ENCODE measurements around the gene DEXI. TPM values are rescaled to one million over a fixed set of nuclear protein-coding genes. Genes with fewer than 3 reads are reported as not detected.

DEXI gene
- total RNA-seq, 2 experiments from 2014 or later = 23.3 to 30.8 TPM

DNA sequence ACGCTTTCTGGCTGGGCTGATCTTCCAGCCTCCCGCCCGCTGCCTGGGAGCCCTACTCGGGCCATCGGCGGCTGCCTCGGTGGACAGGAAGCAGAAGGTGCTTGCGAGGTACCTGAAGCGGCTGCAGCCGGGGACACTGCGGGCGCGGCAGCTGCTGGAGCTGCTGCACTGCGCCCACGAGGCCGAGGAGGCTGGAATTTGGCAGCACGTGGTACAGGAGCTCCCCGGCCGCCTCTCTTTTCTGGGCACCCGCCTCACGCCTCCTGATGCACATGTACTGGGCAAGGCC is 34.6 kb downstream of the DEXI start:
- Mint-ChIP-seq H3K4me1 (no peaks in the 10 kb centered on the region), H3K4me3 (no peak overlapping the region), H3K36me3 (peaks cover 57% of the 10 kb centered on the region), H3K27ac (no peak overlapping the region), H3K27me3 (no peaks in the 10 kb centered on the region), H3K9me3 (ENCODE audit: low read depth) (peaks cover 1% of the 10 kb centered on the region)
- CTCF ChIA-PET = interaction anchor here (1.5 kb wide), 1 partner anchor 11 kb away, joined by 5 read pairs; no protein-coding TSS in a partner anchor
- ATAC-seq (no peak), DNase-seq (no peak)

DNA sequence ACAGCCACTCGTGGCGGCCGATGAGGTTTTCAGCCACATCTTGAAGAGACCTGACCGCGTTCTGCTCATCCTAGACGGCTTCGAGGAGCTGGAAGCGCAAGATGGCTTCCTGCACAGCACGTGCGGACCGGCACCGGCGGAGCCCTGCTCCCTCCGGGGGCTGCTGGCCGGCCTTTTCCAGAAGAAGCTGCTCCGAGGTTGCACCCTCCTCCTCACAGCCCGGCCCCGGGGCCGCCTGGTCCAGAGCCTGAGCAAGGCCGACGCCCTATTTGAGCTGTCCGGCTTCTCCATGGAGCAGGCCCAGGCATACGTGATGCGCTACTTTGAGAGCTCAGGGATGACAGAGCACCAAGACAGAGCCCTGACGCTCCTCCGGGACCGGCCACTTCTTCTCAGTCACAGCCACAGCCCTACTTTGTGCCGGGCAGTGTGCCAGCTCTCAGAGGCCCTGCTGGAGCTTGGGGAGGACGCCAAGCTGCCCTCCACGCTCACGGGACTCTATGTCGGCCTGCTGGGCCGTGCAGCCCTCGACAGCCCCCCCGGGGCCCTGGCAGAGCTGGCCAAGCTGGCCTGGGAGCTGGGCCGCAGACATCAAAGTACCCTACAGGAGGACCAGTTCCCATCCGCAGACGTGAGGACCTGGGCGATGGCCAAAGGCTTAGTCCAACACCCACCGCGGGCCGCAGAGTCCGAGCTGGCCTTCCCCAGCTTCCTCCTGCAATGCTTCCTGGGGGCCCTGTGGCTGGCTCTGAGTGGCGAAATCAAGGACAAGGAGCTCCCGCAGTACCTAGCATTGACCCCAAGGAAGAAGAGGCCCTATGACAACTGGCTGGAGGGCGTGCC is 35.1 kb downstream of the DEXI start:
- ATAC-seq = no peak
- CTCF ChIA-PET = interaction anchor here (1.1 to 1.5 kb wide), 2 partner anchors 10 to 12 kb away, joined by 3 to 5 read pairs; no protein-coding TSS in a partner anchor
- H3K27ac Mint-ChIP-seq = no peak overlapping the region
- H3K4me1 Mint-ChIP-seq = no peaks in the 10 kb centered on the region
- no peaks in the 10 kb centered on the region for H3K27me3 Mint-ChIP-seq
- H3K36me3 Mint-ChIP-seq = peaks cover 61% of the 10 kb centered on the region
- DNase-seq = no peak
- H3K9me3 Mint-ChIP-seq (ENCODE audit: low read depth) = peaks cover 2% of the 10 kb centered on the region
- no peak overlapping the region for H3K4me3 Mint-ChIP-seq

DNA sequence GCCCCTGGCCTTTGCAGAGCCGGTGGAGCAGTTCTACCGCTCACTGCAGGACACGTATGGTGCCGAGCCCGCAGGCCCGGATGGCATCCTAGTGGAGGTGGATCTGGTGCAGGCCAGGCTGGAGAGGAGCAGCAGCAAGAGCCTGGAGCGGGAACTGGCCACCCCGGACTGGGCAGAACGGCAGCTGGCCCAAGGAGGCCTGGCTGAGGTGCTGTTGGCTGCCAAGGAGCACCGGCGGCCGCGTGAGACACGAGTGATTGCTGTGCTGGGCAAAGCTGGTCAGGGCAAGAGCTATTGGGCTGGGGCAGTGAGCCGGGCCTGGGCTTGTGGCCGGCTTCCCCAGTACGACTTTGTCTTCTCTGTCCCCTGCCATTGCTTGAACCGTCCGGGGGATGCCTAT is 35.8 kb downstream of the DEXI start:
- no peak overlapping the region for H3K4me3 Mint-ChIP-seq
- ATAC-seq = no peak
- DNase-seq = no peak
- peaks cover 65% of the 10 kb centered on the region for H3K36me3 Mint-ChIP-seq
- CTCF ChIA-PET = interaction anchor here (1.1 to 1.5 kb wide), 2 partner anchors 11 to 12 kb away, joined by 3 to 5 read pairs; no protein-coding TSS in a partner anchor
- peaks cover 2% of the 10 kb centered on the region for H3K9me3 Mint-ChIP-seq (ENCODE audit: low read depth)
- H3K27me3 Mint-ChIP-seq = no peaks in the 10 kb centered on the region
- no peaks in the 10 kb centered on the region for H3K4me1 Mint-ChIP-seq
- no peak overlapping the region for H3K27ac Mint-ChIP-seq

DNA sequence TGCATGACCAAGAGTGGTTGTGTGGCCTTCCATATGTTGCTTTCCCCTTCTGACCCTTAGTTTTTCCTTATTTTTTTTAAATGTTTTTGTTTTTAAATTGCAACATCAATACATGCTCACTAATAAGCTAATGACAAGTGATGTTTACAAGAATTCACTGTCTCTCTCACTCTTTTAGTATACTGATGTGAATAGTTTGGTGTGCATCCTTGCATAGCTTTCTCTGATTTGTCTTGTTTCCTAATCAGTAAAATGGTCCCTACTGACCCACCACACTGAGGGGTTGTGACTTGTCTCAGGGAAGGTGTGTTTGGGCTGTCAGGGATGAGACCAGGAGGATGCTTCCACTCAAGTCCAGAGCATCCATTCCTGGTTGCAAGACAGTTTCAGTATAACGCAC is 39.3 kb downstream of the DEXI start:
- CTCF ChIA-PET = interaction anchor here (1.6 kb wide), 1 partner anchor 16 kb away, joined by 4 read pairs; no protein-coding TSS in a partner anchor
- H3K4me1 Mint-ChIP-seq = no peaks in the 10 kb centered on the region
- no peaks in the 10 kb centered on the region for H3K27me3 Mint-ChIP-seq
- no peak overlapping the region for H3K4me3 Mint-ChIP-seq
- DNase-seq = no peak
- H3K36me3 Mint-ChIP-seq = peaks cover 78% of the 10 kb centered on the region
- no peak for ATAC-seq
- peaks cover 2% of the 10 kb centered on the region for H3K9me3 Mint-ChIP-seq (ENCODE audit: low read depth)
- no peak overlapping the region for H3K27ac Mint-ChIP-seq

DNA sequence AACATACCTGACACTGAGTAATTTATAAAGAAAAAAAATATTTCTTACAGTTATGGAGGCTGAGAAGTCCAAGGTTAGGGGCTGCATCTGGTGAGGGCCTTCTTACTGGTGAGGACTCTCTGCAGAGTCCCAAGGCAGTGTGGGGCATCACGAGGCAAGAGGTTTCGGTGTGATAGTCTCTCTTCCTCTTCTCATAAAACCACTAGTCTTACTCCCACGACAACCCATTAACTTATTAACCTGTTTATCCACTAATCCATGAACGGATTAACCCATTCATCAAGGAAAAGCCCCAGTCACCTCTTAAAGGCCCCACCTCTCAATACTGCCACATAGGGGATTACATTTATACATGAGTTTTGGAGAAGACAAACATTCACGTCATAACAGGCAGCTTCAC is 45.1 kb downstream of the DEXI start:
- peaks cover 9% of the 10 kb centered on the region for H3K4me1 Mint-ChIP-seq
- H3K27me3 Mint-ChIP-seq = no peaks in the 10 kb centered on the region
- no peak overlapping the region for H3K27ac Mint-ChIP-seq
- no peak overlapping the region for H3K4me3 Mint-ChIP-seq
- ATAC-seq (no peak), DNase-seq (no peak)
- H3K9me3 Mint-ChIP-seq (ENCODE audit: low read depth) = no peaks in the 10 kb centered on the region
- CTCF ChIA-PET = no interaction called here
- H3K36me3 Mint-ChIP-seq = peaks cover 72% of the 10 kb centered on the region

DNA sequence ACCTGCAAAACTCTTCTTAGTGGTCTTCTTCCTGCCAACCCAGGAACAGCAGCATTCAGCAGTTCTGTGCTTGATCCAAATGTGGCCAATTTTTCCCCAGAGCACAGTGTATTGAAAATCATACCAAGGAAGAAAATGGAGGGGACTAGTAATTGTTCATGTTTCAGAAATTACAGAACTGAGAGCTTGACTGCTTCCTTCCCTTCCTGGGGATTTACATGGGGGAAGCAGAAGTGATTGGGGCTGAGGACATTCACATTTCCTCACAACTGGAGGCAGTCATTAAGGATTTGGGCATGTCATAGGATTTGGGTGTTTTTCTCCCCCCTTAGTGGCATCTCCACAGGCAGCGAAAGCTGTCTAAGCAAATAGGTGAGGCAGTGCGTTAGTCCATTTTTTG is 45.5 kb downstream of the DEXI start:
- ATAC-seq = no peak
- no peaks in the 10 kb centered on the region for H3K9me3 Mint-ChIP-seq (ENCODE audit: low read depth)
- H3K27me3 Mint-ChIP-seq = no peaks in the 10 kb centered on the region
- CTCF ChIA-PET = no interaction called here
- no peak for DNase-seq
- H3K4me1 Mint-ChIP-seq = peaks cover 10% of the 10 kb centered on the region
- H3K4me3 Mint-ChIP-seq = no peak overlapping the region
- H3K27ac Mint-ChIP-seq = no peak overlapping the region
- H3K36me3 Mint-ChIP-seq = peaks cover 69% of the 10 kb centered on the region

DNA sequence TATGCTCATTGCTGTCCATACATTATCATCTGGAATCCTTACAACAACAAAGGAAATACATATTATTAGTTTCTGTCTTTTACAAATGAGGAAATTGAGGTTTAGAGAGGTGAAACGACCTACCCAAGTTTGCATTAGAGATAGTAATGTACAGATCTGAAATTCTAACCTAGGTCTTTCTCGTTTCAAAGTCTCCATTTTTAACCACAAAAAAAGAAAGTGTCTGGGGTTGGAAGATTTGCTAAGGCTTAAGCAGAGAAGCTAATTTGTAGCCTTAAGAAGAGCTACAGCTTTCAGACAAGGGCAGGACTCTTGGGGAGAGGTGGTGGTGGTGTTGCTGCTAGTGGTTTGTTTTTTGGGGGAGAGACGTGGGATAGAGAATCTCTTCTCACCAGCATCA is 46.1 kb downstream of the DEXI start:
- peaks cover 68% of the 10 kb centered on the region for H3K36me3 Mint-ChIP-seq
- no peaks in the 10 kb centered on the region for H3K27me3 Mint-ChIP-seq
- no peak overlapping the region for H3K4me3 Mint-ChIP-seq
- CTCF ChIA-PET = no interaction called here
- H3K27ac Mint-ChIP-seq = no peak overlapping the region
- no peak for DNase-seq
- H3K9me3 Mint-ChIP-seq (ENCODE audit: low read depth) = no peaks in the 10 kb centered on the region
- no peak for ATAC-seq
- H3K4me1 Mint-ChIP-seq = peaks cover 13% of the 10 kb centered on the region

DNA sequence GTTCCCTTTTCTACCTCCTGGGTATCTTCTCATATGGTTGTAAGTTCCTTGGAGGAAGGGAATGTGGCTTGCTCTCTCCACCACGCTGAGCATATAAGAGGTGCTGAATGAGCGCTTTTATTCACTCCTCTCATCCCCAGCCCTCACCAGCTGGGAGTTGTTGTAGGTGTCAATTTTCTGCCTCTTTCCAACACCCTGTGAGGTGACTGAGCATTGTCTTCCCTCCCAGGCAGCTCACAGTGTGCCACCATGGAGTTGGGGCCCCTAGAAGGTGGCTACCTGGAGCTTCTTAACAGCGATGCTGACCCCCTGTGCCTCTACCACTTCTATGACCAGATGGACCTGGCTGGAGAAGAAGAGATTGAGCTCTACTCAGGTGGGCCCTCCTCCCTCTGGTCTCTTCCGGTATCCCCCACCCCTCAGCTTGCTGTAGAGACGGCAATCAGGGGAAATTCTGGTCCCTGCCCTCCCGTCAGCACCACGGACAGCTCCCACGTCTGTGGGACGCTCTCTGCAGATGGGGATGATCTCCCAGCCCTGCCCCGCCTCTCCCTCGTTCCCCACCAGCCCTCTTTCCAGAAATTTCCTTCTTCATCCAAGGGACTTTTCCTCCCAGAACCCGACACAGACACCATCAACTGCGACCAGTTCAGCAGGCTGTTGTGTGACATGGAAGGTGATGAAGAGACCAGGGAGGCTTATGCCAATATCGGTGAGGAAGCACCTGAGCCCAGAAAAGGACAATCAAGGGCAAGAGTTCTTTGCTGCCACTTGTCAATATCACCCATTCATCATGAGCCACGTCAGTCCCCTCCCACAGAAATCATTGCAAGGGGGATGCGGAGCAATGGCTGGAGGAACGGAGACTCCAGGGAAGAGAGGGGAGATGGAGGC is 47.0 kb downstream of the DEXI start:
- Mint-ChIP-seq H3K4me1 (peaks cover 17% of the 10 kb centered on the region), H3K4me3 (no peak overlapping the region), H3K27me3 (no peaks in the 10 kb centered on the region), H3K27ac (no peak overlapping the region), H3K9me3 (ENCODE audit: low read depth) (no peaks in the 10 kb centered on the region), H3K36me3 (peaks cover 68% of the 10 kb centered on the region)
- DNase-seq (no peak), ATAC-seq (no peak)
- CTCF ChIA-PET = interaction anchor here (1.0 kb wide), 1 partner anchor 23 kb away, joined by 3 read pairs; no protein-coding TSS in a partner anchor

DNA sequence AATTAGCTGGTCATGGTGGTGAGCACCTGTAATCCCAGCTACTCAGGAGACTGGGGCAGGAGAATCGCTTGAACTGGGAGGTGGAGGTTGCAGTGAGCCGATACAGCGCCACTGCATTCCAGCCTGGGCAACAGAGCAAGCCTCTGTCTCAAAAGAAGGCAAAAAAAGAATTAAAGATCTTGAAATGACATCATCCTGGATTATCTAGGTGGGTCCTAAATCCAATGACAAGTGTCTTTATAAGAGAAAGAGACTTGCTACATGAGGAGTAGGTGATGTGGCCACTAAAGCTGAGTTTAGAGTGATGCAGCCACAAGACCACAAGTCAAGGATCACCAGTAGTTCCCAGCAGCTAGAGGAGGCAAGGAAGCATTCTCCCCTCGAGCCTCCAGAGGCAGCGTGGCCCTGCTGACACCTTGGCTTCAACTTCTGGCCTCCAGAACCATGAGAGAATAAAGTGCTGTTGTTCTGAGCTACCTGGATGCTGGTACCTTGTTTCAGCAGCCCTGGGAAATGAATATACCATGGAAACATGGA is 49.4 kb downstream of the DEXI start:
- CTCF ChIA-PET = interaction anchor here (1.0 kb wide), 1 partner anchor 27 kb away, joined by 3 read pairs; no protein-coding TSS in a partner anchor
- no peaks in the 10 kb centered on the region for H3K27me3 Mint-ChIP-seq

DNA sequence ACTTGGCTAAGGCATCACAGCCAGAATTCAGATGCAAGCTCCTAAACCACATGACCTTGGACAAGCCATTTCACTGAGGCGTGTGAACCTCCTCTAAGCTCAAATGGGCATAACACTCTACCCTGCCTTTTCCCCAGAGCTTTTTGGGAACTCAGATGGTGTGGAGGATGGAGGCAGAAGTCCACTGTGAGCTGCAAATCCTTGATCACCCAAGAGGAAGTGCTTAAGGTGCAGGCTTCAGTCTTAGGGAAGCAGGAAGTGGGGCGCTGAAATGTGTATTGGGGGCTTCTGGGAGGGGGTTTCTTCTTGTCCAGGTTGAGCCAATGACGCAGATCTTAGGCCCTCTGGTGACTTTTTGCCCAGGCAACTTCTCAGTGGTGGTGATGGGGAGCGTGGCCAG is 52.4 kb downstream of the DEXI start:
- H3K9me3 Mint-ChIP-seq (ENCODE audit: low read depth) = no peaks in the 10 kb centered on the region
- ATAC-seq = no peak

More for the DNA sequence above, 49.4 kb downstream of the DEXI start:
- Mint-ChIP-seq H3K4me3 (no peak overlapping the region), H3K27ac (no peak overlapping the region), H3K9me3 (ENCODE audit: low read depth) (no peaks in the 10 kb centered on the region), H3K4me1 (peaks cover 28% of the 10 kb centered on the region), H3K36me3 (peaks cover 64% of the 10 kb centered on the region)
- DNase-seq (no peak), ATAC-seq (no peak)

DNA sequence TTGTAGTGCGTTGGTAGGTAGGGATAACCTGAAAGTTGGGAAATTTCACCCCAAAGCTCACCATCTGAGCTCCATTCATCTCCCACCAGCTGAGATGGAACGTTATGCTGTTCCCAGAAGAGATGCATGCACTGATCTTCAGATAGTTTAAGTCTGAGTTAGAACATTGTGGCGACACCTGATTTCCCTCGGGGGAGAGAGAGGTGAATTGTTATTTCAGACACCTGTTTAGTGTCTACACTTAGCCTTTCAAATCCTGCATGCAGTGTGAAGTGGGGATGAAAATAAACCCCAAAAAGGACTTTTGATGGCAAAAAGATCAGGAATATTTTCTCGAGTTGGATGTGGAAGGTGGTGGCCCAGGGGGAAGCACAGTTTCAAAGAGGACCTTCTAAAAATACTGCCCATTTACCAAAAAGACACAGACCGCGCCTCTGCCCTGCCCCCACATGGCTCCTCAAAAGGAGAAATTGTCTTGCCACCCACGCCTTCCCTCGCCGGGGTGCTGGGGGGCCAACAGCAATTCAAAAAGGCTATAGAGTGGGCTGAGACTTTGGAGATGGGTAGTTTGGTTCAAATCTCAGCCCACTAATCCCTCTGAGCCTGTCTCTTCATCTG is 53.8 kb downstream of the DEXI start:
- peaks cover 71% of the 10 kb centered on the region for H3K36me3 Mint-ChIP-seq
- no peak overlapping the region for H3K27ac Mint-ChIP-seq
- ATAC-seq = no peak
- H3K27me3 Mint-ChIP-seq = no peaks in the 10 kb centered on the region
- H3K4me1 Mint-ChIP-seq = peaks cover 59% of the 10 kb centered on the region
- no peak for DNase-seq
- CTCF ChIA-PET = no interaction called here
- no peak overlapping the region for H3K4me3 Mint-ChIP-seq
- no peaks in the 10 kb centered on the region for H3K9me3 Mint-ChIP-seq (ENCODE audit: low read depth)

More for the DNA sequence above, 52.4 kb downstream of the DEXI start:
- Mint-ChIP-seq H3K27ac (no peak overlapping the region), H3K4me1 (peaks cover 47% of the 10 kb centered on the region), H3K27me3 (no peaks in the 10 kb centered on the region), H3K4me3 (no peak overlapping the region), H3K36me3 (peaks cover 62% of the 10 kb centered on the region)
- CTCF ChIA-PET = interaction anchor here (2.1 kb wide), 1 partner anchor 29 kb away, joined by 5 read pairs; no protein-coding TSS in a partner anchor
- no peak for DNase-seq

DNA sequence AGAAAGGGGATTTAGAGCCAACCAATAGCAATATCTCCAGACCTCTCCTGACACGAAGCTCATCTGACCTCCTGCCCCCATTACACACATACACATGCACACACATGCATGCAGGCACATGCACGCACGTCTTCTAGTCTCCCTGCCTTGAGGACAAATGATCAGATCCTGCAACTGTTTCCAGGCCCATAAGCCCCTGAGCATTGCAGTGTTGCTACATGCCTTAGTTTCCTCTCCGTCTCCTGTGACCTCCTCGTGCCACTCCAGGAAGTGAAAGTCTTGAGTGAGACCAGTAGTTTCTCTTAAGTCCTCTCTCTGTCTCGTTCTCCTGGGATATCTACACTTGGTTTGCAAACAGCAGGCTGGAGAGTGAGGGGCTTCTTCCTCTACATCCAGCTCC is 57.0 kb downstream of the DEXI start:
- H3K9me3 Mint-ChIP-seq (ENCODE audit: low read depth) = no peaks in the 10 kb centered on the region
- peaks cover 75% of the 10 kb centered on the region for H3K4me1 Mint-ChIP-seq
- H3K27me3 Mint-ChIP-seq = no peaks in the 10 kb centered on the region
- peaks cover 78% of the 10 kb centered on the region for H3K36me3 Mint-ChIP-seq
- no peak overlapping the region for H3K27ac Mint-ChIP-seq
- no peak overlapping the region for H3K4me3 Mint-ChIP-seq
- CTCF ChIA-PET = interaction anchor here (0.7 kb wide), 1 partner anchor 33 kb away, joined by 3 read pairs; no protein-coding TSS in a partner anchor
- ATAC-seq (no peak), DNase-seq (no peak)

DNA sequence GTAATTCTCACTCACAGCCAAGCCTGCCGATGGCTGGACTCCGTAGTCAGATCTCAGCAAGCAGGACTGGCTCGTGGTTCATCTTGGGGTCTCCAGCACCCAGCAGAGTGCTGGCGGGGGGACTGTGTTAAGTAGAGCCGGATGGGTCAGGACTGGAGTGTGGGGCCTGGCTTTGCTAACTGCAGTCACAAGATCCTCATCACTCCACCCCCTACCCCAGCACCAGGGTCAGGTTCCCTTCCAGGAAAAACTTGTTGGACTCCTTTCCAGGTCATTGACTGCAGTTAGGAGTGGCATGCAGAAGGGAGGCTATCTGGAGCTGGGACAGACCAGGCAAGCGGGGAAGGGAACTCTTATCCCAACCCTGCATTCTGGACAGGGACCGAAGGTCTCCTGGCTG is 59.3 kb downstream of the DEXI start:
- Mint-ChIP-seq H3K9me3 (ENCODE audit: low read depth) (no peaks in the 10 kb centered on the region), H3K36me3 (peaks cover 70% of the 10 kb centered on the region), H3K4me3 (no peak overlapping the region), H3K27ac (no peak overlapping the region), H3K4me1 (peaks cover 69% of the 10 kb centered on the region), H3K27me3 (no peaks in the 10 kb centered on the region)
- CTCF ChIA-PET = interaction anchor here (1.0 to 1.7 kb wide), 2 partner anchors 36 to 145 kb away, joined by 3 to 7 read pairs; no protein-coding TSS in a partner anchor
- ATAC-seq (no peak), DNase-seq (no peak)
